A549 (cell line): ENCODE data around the gene JAZF1.

ENCODE experiments used
- CTCF ChIP-seq: fragments of >200 bp; sonication (Bioruptor Twin); formaldehyde crosslinking; IDR thresholded peaks from 3 replicates; pipeline ENCODE4 v1.5.1; 2016
- E2F6 ChIP-seq: IDR thresholded peaks from 2 replicates; pipeline ENCODE4 v1.6.1; 2012; ENCODE audit warnings: low read depth, borderline replicate concordance
- MAX ChIP-seq: IDR thresholded peaks from 2 replicates; pipeline ENCODE4 v1.6.1; 2012
- RAD21 ChIP-seq, 2 experiments: fragments of >200 bp in 1 of 2; sonication (Bioruptor Twin) in 1 of 2; formaldehyde crosslinking in 1 of 2; IDR thresholded peaks in 1 of 2; conservative IDR thresholded peaks in 1 of 2; 2 replicates in 1 of 2; 3 replicates in 1 of 2; pipeline ENCODE4 v1.6.1; 2012 to 2018; ENCODE audit warnings: inconsistent platforms in 1 of 2
- RFX5 ChIP-seq: fragments of 450-650 bp; IDR thresholded peaks from 2 replicates; pipeline ENCODE4 v1.7.1; 2014; ENCODE audit warnings: antibody characterized with exemption, mild to moderate bottlenecking, moderate library complexity
- SMC3 ChIP-seq: fragments of >200 bp; sonication (Bioruptor Twin); formaldehyde crosslinking; IDR thresholded peaks from 3 replicates; pipeline ENCODE4 v1.6.1; 2018; ENCODE audit warnings: inconsistent platforms

- TF ChIP-seq CTCF: no peak
- TF ChIP-seq RAD21 (conservative IDR thresholded peaks at IDR 0.05 in 1 of 2, IDR thresholded peaks at IDR 0.05 in 1 of 2): no peak
- no peak for TF ChIP-seq MAX
- TF ChIP-seq RFX5: no peak
- no peak for TF ChIP-seq E2F6
- TF ChIP-seq SMC3: no peak
Measured at GRCh38 chr7:28123752-28124151, 56.8 kb downstream of the JAZF1 start.
